Measurements from ENCODE around the gene CENPL.

DNA sequence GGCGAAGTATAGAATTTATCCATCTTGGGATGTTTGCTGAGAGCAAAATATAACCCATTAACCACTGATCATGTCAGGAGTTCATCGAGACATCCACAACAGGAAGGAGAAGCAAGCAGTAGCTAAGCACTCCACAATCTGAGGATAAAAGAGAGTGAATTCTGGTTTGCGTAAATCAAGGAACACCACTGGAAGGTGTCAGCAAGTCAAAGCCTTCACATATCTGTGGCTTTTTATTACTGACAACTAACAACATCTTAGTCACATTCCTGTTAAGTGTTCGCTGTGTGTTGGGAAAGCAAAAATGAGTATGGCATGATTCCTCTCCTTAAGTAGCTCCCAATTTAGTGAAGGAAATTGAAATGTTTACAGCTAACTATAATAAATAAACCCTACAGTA lies 44.7 kb downstream of the CENPL start:
- no peak for TF ChIP-seq EZH2 (IDR thresholded peaks at IDR 0.05; ENCODE audit: borderline replicate concordance, low read depth, low read length, severe bottlenecking)
- TF ChIP-seq, protein P1, sequence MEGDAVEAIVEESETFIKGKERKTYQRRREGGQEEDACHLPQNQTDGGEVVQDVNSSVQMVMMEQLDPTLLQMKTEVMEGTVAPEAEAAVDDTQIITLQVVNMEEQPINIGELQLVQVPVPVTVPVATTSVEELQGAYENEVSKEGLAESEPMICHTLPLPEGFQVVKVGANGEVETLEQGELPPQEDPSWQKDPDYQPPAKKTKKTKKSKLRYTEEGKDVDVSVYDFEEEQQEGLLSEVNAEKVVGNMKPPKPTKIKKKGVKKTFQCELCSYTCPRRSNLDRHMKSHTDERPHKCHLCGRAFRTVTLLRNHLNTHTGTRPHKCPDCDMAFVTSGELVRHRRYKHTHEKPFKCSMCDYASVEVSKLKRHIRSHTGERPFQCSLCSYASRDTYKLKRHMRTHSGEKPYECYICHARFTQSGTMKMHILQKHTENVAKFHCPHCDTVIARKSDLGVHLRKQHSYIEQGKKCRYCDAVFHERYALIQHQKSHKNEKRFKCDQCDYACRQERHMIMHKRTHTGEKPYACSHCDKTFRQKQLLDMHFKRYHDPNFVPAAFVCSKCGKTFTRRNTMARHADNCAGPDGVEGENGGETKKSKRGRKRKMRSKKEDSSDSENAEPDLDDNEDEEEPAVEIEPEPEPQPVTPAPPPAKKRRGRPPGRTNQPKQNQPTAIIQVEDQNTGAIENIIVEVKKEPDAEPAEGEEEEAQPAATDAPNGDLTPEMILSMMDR (IDR thresholded peaks at IDR 0.05; ENCODE audit: borderline replicate concordance, extremely low read depth, low read length, poor library complexity, severe bottlenecking), result no peak

All from DND-41 (cell line).